Keratinocyte (primary cell): Measurements from ENCODE around the gene FRMD1.

Experiments
- CTCF ChIP-seq, 3 experiments: IDR thresholded peaks in 1 of 3; conservative IDR thresholded peaks in 1 of 3; optimal IDR thresholded peaks in 1 of 3; 2 replicates in 2 of 3; 3 replicates in 1 of 3; pipeline versions ENCODE3 to v1.5.1; 2011; ENCODE audit warnings: low read length in 3 of 3, mild to moderate bottlenecking in 3 of 3, moderate library complexity in 2 of 3, control low read depth in 1 of 3, inconsistent platforms in 1 of 3; ENCODE audit not compliant: insufficient read depth in 2 of 3; ENCODE audit errors: extremely low read depth in 1 of 3
- EZH2 ChIP-seq: IDR thresholded peaks from one replicate; pipeline ENCODE4 v1.6.1; 2012; ENCODE audit warnings: inconsistent platforms, mild to moderate bottlenecking, low read length, moderate library complexity

GRCh38 chr6:168042426-168043192, 36.4 kb downstream of the FRMD1 start:
- TF ChIP-seq CTCF (optimal IDR thresholded peaks at IDR 0.05 in 1 of 3, IDR thresholded peaks at IDR 0.05 in 1 of 3, conservative IDR thresholded peaks at IDR 0.05 in 1 of 3; ENCODE audit: extremely low read depth in 1 of 3, insufficient read depth in 2 of 3, low read length in 3 of 3) (no peak), EZH2 (no peak)
